ENCODE results near the gene MARS2.

MARS2 gene

GRCh38 chr2:197705121-197705911, at the start of gene MARS2:
Gene MARS2, plus strand, starts transcription at chr2:197705369. Its CDS starts 37 bp downstream, at chr2:197705406.
- no peaks in the 10 kb centered on the region for H3K9me3 ChIP-seq (ENCODE audit: insufficient read depth, low read depth, low read length)
- no peaks in the 10 kb centered on the region for H3K27me3 ChIP-seq (ENCODE audit: insufficient read depth, low read length)
- H3K4me1 ChIP-seq (ENCODE audit: insufficient read depth, low read length), result peaks cover 26% of the 10 kb centered on the region
- H3K9ac ChIP-seq (ENCODE audit: low read depth, low read length), result peak within 1 kb of the TSS; percentile 96; the same call in 1 of the 2 replicates
- peak within 1 kb of the TSS; percentile 93 for H3K4me3 ChIP-seq (ENCODE audit: low read length)
- peaks cover 14% of the 10 kb centered on the region; the same call in 1 of the 2 replicates for H3K36me3 ChIP-seq (ENCODE audit: insufficient read depth, low read depth, low read length)
- peak within 1 kb of the TSS; percentile 94 for H3K27ac ChIP-seq (ENCODE audit: low read length)

- H3K4me1 ChIP-seq (ENCODE audit: insufficient read depth, low read length), result peaks cover 14% of the 10 kb centered on the region
- H3K9me3 ChIP-seq (ENCODE audit: insufficient read depth, low read depth, low read length), result no peaks in the 10 kb centered on the region
- H3K27me3 ChIP-seq (ENCODE audit: insufficient read depth, low read length), result no peaks in the 10 kb centered on the region
- no peaks in the 10 kb centered on the region for H3K36me3 ChIP-seq (ENCODE audit: insufficient read depth, low read depth, low read length)
- no peak overlapping the region for H3K9ac ChIP-seq (ENCODE audit: low read depth, low read length)
- H3K27ac ChIP-seq (ENCODE audit: low read length), result no peak overlapping the region
- peak overlapping the region; percentile 21; the same call in 1 of the 2 replicates for H3K4me3 ChIP-seq (ENCODE audit: low read length)
Observed at GRCh38 chr2:197657562-197657961, 47.6 kb upstream of the MARS2 start.

DNA sequence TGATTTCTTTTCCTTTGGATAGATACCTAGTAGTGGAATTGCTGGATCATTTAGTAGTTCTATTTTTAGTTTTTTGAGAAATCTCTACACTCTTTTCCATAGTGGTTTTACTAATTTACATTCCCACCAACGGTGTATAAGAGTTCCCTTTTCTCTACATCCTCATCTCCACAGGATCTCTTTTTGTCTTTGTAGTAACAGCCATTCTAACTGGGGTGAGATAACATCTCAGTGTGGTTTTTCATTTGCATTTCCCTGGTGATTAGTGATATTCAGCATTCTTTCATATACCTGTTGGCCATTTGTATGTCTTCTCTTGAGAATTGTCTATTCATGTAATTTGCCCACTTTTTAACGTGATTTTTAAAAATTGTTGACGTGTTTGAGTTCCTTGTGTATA, 43.5 kb upstream of the MARS2 start:
- Histone ChIP-seq H3K4me3 (ENCODE audit: low read length) (no peak overlapping the region), H3K4me1 (ENCODE audit: insufficient read depth, low read length) (peaks cover 14% of the 10 kb centered on the region), H3K27ac (ENCODE audit: low read length) (no peak overlapping the region), H3K9ac (ENCODE audit: low read depth, low read length) (no peak overlapping the region), H3K27me3 (ENCODE audit: insufficient read depth, low read length) (no peaks in the 10 kb centered on the region), H3K36me3 (ENCODE audit: insufficient read depth, low read depth, low read length) (no peaks in the 10 kb centered on the region), H3K9me3 (ENCODE audit: insufficient read depth, low read depth, low read length) (peaks cover 9% of the 10 kb centered on the region)

DNA sequence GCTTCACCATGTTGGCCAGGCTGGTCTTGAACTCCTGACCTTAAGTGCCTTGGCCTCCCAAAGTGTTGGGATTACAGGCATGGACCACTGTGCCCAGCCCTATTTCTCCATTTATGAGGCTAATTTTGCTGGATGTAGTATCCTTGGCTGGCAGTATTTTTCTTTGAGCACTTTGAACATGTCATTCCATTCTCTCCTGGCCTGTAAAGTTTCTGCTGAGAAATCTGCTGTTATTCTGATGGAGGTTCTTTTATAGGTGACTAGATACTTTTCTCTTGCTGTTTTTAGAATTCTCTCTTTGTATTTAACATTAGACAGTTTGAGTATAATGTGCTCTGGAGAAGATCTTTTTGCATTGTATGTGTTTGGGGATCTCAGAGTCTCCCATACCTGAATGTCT, 38.9 kb upstream of the MARS2 start:
- H3K4me3 ChIP-seq (ENCODE audit: low read length), result no peak overlapping the region
- no peaks in the 10 kb centered on the region for H3K36me3 ChIP-seq (ENCODE audit: insufficient read depth, low read depth, low read length)
- peaks cover 7% of the 10 kb centered on the region; the same call in 1 of the 2 replicates for H3K4me1 ChIP-seq (ENCODE audit: insufficient read depth, low read length)
- H3K27me3 ChIP-seq (ENCODE audit: insufficient read depth, low read length), result no peaks in the 10 kb centered on the region
- no peak overlapping the region for H3K9ac ChIP-seq (ENCODE audit: low read depth, low read length)
- peaks cover 14% of the 10 kb centered on the region for H3K9me3 ChIP-seq (ENCODE audit: insufficient read depth, low read depth, low read length)
- no peak overlapping the region for H3K27ac ChIP-seq (ENCODE audit: low read length)

- no peak overlapping the region for H3K4me3 ChIP-seq (ENCODE audit: low read length)
- H3K4me1 ChIP-seq (ENCODE audit: insufficient read depth, low read length), result peaks cover 3% of the 10 kb centered on the region; the same call in 1 of the 2 replicates
- no peaks in the 10 kb centered on the region for H3K36me3 ChIP-seq (ENCODE audit: insufficient read depth, low read depth, low read length)
- no peak overlapping the region for H3K9ac ChIP-seq (ENCODE audit: low read depth, low read length)
- no peaks in the 10 kb centered on the region for H3K27me3 ChIP-seq (ENCODE audit: insufficient read depth, low read length)
- H3K9me3 ChIP-seq (ENCODE audit: insufficient read depth, low read depth, low read length), result peaks cover 14% of the 10 kb centered on the region
- H3K27ac ChIP-seq (ENCODE audit: low read length), result no peak overlapping the region
Observed at GRCh38 chr2:197668296-197668695, 36.9 kb upstream of the MARS2 start.

GRCh38 chr2:197669077-197669476, 36.1 kb upstream of the MARS2 start:
- H3K27ac ChIP-seq (ENCODE audit: low read length), result no peak overlapping the region
- H3K36me3 ChIP-seq (ENCODE audit: insufficient read depth, low read depth, low read length), result no peaks in the 10 kb centered on the region
- no peak overlapping the region for H3K4me3 ChIP-seq (ENCODE audit: low read length)
- H3K9ac ChIP-seq (ENCODE audit: low read depth, low read length), result no peak overlapping the region
- H3K9me3 ChIP-seq (ENCODE audit: insufficient read depth, low read depth, low read length), result peaks cover 14% of the 10 kb centered on the region
- H3K4me1 ChIP-seq (ENCODE audit: insufficient read depth, low read length), result peaks cover 8% of the 10 kb centered on the region; the same call in 1 of the 2 replicates
- H3K27me3 ChIP-seq (ENCODE audit: insufficient read depth, low read length), result no peaks in the 10 kb centered on the region

DNA sequence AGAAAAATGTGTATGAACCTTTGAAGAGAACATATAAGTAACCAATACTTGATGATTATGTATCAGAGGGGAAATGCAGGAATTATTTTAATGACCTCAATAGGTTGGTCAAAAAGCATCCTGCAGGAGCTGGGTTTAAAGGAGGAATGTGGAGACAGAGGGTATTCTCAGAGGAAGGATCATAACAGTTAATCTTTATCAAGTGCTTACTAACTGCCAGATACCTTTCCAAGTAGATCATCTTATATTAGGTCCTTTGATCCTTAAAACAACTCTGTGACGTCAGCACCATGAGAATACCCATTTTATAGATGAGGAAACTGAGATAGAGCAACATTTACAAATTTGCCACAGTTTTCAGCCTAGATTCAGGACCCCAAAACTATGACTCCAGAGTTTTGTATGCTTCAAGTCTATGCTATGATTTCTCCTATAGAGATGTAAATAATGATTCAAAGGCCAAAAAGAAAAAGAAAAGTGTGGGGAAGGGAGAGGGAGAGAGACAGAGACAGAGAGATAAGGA, 32.7 kb upstream of the MARS2 start:
- H3K36me3 ChIP-seq (ENCODE audit: insufficient read depth, low read depth, low read length), result no peaks in the 10 kb centered on the region
- H3K9me3 ChIP-seq (ENCODE audit: insufficient read depth, low read depth, low read length), result no peaks in the 10 kb centered on the region
- H3K4me3 ChIP-seq (ENCODE audit: low read length), result no peak overlapping the region
- no peak overlapping the region for H3K9ac ChIP-seq (ENCODE audit: low read depth, low read length)
- H3K27ac ChIP-seq (ENCODE audit: low read length), result no peak overlapping the region
- no peaks in the 10 kb centered on the region for H3K27me3 ChIP-seq (ENCODE audit: insufficient read depth, low read length)
- peaks cover 22% of the 10 kb centered on the region for H3K4me1 ChIP-seq (ENCODE audit: insufficient read depth, low read length)

- Histone ChIP-seq H3K36me3 (ENCODE audit: insufficient read depth, low read depth, low read length) (no peaks in the 10 kb centered on the region), H3K27me3 (ENCODE audit: insufficient read depth, low read length) (no peaks in the 10 kb centered on the region), H3K9me3 (ENCODE audit: insufficient read depth, low read depth, low read length) (no peaks in the 10 kb centered on the region), H3K27ac (ENCODE audit: low read length) (no peak overlapping the region), H3K9ac (ENCODE audit: low read depth, low read length) (no peak overlapping the region; the same call in 1 of the 2 replicates), H3K4me3 (ENCODE audit: low read length) (peak overlapping the region; percentile 43; the same call in 1 of the 2 replicates), H3K4me1 (ENCODE audit: insufficient read depth, low read length) (peaks cover 22% of the 10 kb centered on the region)
Observed at GRCh38 chr2:197673106-197673505, 32.1 kb upstream of the MARS2 start.

DNA sequence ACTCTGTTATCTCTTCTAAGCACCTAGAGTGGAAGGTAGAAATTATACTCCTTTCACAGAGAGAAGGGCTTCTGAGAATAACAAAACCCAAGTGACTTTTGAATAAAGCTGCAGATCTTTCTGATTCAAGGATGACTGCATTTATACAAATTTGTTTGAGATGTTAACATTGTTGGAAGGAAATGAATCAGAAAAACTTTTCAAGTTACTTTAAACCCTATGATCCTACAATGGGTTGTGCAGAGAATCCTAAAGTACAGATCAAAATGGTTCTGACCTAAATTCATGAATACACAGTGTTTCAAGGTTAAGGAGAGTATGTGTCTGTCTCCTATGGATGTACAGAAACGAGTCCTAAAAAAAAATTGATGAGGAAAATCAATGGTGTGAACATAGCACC, 31.6 kb upstream of the MARS2 start:
- no peaks in the 10 kb centered on the region for H3K27me3 ChIP-seq (ENCODE audit: insufficient read depth, low read length)
- no peak overlapping the region; the same call in 1 of the 2 replicates for H3K9ac ChIP-seq (ENCODE audit: low read depth, low read length)
- H3K4me1 ChIP-seq (ENCODE audit: insufficient read depth, low read length), result peaks cover 22% of the 10 kb centered on the region
- peak overlapping the region; percentile 43; the same call in 1 of the 2 replicates for H3K4me3 ChIP-seq (ENCODE audit: low read length)
- H3K36me3 ChIP-seq (ENCODE audit: insufficient read depth, low read depth, low read length), result no peaks in the 10 kb centered on the region
- H3K27ac ChIP-seq (ENCODE audit: low read length), result no peak overlapping the region
- H3K9me3 ChIP-seq (ENCODE audit: insufficient read depth, low read depth, low read length), result no peaks in the 10 kb centered on the region

- Histone ChIP-seq H3K9me3 (ENCODE audit: insufficient read depth, low read depth, low read length) (no peaks in the 10 kb centered on the region), H3K27me3 (ENCODE audit: insufficient read depth, low read length) (no peaks in the 10 kb centered on the region), H3K27ac (ENCODE audit: low read length) (no peak overlapping the region), H3K4me3 (ENCODE audit: low read length) (no peak overlapping the region; the same call in 1 of the 2 replicates), H3K36me3 (ENCODE audit: insufficient read depth, low read depth, low read length) (no peaks in the 10 kb centered on the region), H3K4me1 (ENCODE audit: insufficient read depth, low read length) (peaks cover 22% of the 10 kb centered on the region), H3K9ac (ENCODE audit: low read depth, low read length) (no peak overlapping the region)
Observed at GRCh38 chr2:197674060-197674459, 31.1 kb upstream of the MARS2 start.

GRCh38 chr2:197674591-197674990, 30.6 kb upstream of the MARS2 start:
- H3K4me3 ChIP-seq (ENCODE audit: low read length), result peak overlapping the region; percentile 59; the same call in 1 of the 2 replicates
- no peaks in the 10 kb centered on the region for H3K9me3 ChIP-seq (ENCODE audit: insufficient read depth, low read depth, low read length)
- H3K27me3 ChIP-seq (ENCODE audit: insufficient read depth, low read length), result no peaks in the 10 kb centered on the region
- H3K4me1 ChIP-seq (ENCODE audit: insufficient read depth, low read length), result peaks cover 22% of the 10 kb centered on the region
- H3K27ac ChIP-seq (ENCODE audit: low read length), result no peak overlapping the region
- H3K36me3 ChIP-seq (ENCODE audit: insufficient read depth, low read depth, low read length), result no peaks in the 10 kb centered on the region
- peak overlapping the region; percentile 68; the same call in 1 of the 2 replicates for H3K9ac ChIP-seq (ENCODE audit: low read depth, low read length)

DNA sequence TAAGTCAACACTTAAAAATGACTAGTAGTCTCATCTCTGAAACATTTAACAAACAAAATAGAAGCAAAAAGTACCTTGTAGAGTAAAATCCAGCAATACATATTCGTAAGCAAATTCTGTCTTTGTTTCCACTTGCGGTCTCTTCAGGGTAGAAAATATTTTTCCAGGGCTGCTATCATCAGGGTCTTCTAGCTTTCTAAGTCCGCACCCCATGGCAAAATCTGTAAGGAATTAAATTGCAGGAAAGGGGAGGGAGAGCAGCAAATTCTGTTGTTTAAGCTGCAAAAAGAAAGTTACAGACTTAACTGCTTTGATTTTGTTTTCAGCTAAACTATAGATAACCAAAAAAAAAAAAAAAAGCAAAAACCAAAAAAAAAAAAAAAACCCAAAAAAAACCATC, 29.9 kb upstream of the MARS2 start, which contains the start of gene RFTN2:
Gene RFTN2, minus strand, starts transcription at position 342 of the 400 bp plus-strand sequence. Its CDS starts 129 bp downstream, at position 213.
- Histone ChIP-seq H3K9ac (ENCODE audit: low read depth, low read length) (peak within 1 kb of the TSS; percentile 68; the same call in 1 of the 2 replicates), H3K36me3 (ENCODE audit: insufficient read depth, low read depth, low read length) (no peaks in the 10 kb centered on the region), H3K9me3 (ENCODE audit: insufficient read depth, low read depth, low read length) (no peaks in the 10 kb centered on the region), H3K4me3 (ENCODE audit: low read length) (peak within 1 kb of the TSS; percentile 59), H3K4me1 (ENCODE audit: insufficient read depth, low read length) (peaks cover 22% of the 10 kb centered on the region), H3K27ac (ENCODE audit: low read length) (no peak within 1 kb of the TSS), H3K27me3 (ENCODE audit: insufficient read depth, low read length) (no peaks in the 10 kb centered on the region)

Data from iPS-20b (cell line).